Epithelial cell of esophagus (primary cell): Measurements from ENCODE around the gene LIN54.
"Not testable (repeated sequence)": the region's sequence is repeated elsewhere in the genome, so short reads cannot be mapped to it uniquely, and the experiment has no call there.

Source experiments
- DNase-seq: peaks from one replicate; pipeline ENCODE4 v3.0.0; 2010; ENCODE audit warnings: low read depth
- H3K4me3 ChIP-seq: 2 replicates; pipeline ENCODE4 v1.5.1; 2011; ENCODE audit warnings: mild to moderate bottlenecking, low read length, control low read depth
- TF ChIP-seq, protein P1 (sequence below): IDR thresholded peaks from 2 replicates; pipeline ENCODE4 v1.5.1; 2011; ENCODE audit warnings: low read depth, mild to moderate bottlenecking, low read length, control low read depth, inconsistent platforms; ENCODE audit not compliant: insufficient read depth; ENCODE audit errors: missing control alignments

LIN54 gene

GRCh38 chr4:83036991-83037665 is 26.5 kb upstream of the LIN54 start:
- TF ChIP-seq, protein P1, sequence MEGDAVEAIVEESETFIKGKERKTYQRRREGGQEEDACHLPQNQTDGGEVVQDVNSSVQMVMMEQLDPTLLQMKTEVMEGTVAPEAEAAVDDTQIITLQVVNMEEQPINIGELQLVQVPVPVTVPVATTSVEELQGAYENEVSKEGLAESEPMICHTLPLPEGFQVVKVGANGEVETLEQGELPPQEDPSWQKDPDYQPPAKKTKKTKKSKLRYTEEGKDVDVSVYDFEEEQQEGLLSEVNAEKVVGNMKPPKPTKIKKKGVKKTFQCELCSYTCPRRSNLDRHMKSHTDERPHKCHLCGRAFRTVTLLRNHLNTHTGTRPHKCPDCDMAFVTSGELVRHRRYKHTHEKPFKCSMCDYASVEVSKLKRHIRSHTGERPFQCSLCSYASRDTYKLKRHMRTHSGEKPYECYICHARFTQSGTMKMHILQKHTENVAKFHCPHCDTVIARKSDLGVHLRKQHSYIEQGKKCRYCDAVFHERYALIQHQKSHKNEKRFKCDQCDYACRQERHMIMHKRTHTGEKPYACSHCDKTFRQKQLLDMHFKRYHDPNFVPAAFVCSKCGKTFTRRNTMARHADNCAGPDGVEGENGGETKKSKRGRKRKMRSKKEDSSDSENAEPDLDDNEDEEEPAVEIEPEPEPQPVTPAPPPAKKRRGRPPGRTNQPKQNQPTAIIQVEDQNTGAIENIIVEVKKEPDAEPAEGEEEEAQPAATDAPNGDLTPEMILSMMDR, result no peak

DNA sequence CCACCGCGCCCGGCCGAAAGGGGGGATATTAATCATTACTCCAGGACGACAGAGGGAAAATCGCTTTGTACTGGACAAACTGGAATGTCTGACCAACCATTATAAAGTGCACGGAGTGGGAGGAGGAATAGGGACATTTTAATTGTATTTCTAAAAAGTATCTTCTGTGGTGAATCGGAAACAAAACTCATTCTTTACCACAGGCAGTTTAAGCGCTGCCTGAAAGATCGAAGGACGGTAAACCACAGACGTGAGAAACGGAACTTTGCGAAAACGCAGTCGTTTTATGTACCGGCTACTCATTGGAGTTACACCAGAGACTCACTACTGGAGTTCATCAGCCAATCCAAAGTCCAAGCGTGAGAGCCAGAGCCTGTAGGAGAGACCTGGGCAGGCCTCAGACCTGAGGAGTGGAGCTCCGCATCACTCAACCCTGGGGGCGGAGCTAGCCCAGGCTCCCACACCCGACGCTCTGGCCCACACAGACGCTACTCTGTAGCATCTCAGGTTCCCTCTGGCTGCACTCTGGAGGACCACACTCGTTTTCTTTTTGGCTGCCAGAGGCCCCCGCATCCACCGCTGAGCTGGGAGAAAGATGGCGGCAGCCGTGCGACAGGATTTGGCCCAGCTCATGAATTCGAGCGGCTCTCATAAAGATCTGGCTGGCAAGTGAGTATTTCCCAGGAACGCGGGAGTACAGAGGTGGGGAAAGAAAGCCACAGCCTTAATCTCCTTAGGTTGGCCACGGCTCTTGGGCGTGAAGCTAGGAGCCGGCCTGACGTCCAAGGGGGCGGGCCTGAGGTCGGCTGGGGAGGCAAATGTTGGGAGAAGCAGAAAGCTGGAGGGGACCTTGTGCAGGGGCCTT is 24.2 kb upstream of the LIN54 start, which contains the start of gene COPS4:
COPS4 (plus strand) TSS at position 554 of the 865 bp plus-strand sequence; CDS start at position 596, 42 bp downstream.
- TF ChIP-seq, protein P1, result peak; percentile 49
- H3K4me3 ChIP-seq, result peak within 1 kb of the TSS; percentile 84
- peak; percentile 100 for DNase-seq

More at GRCh38 chr4:83036991-83037665, 26.5 kb upstream of the LIN54 start:
- DNase-seq, result peak; percentile 39
- no peak overlapping the region for H3K4me3 ChIP-seq

GRCh38 chr4:83029688-83030087 is 19.1 kb upstream of the LIN54 start:
- TF ChIP-seq, protein P1, result no peak
- DNase-seq, result no peak
- H3K4me3 ChIP-seq, result no peak overlapping the region

- DNase-seq, result no peak
- no peak overlapping the region for H3K4me3 ChIP-seq
- TF ChIP-seq, protein P1, result no peak
These were observed 18.4 kb upstream of the LIN54 start for GRCh38 chr4:83028976-83029375.

- TF ChIP-seq, protein P1, result no peak
- no peak for DNase-seq
- H3K4me3 ChIP-seq, result no peak overlapping the region
These were observed 14.9 kb upstream of the LIN54 start for GRCh38 chr4:83025563-83025962.

- DNase-seq, result no peak
- TF ChIP-seq, protein P1, result no peak
- H3K4me3 ChIP-seq, result no peak overlapping the region
These were observed 13.6 kb upstream of the LIN54 start for GRCh38 chr4:83024233-83024632.

DNA sequence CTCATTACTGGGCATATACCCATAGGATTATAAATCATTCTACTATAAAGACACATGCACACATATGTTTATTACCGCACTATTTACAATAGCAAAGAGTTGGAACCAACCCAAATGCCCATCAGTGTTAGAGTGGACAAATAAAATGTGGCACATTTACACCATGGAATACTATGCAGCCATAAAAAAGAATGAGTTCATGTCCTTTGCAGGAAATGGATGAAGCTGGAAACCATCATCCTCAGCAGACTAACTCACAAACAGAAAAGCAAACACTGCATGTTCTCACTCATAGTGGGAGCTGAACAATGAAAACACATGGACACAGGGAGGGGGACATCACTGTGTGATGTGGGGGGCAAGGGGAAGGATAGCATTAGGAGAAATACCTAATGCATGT is 13.0 kb upstream of the LIN54 start:
- DNase-seq, H3K4me3 ChIP-seq: not testable (repeated sequence)
